IMR-90 (cell line): ENCODE results near the gene ADCY5. TPM values are rescaled to one million over a fixed set of nuclear protein-coding genes. Genes with fewer than 3 reads are reported as not detected.

ENCODE experiments used
- ATAC-seq: fragments of 200-7000 bp; cut with Tn5 transposase; 2 replicates; pipeline ENCODE4 v1.9.1; 2020; ENCODE audit warnings: low read depth, mild to moderate bottlenecking, moderate library complexity
- BruUV-seq: library from RNA; stranded (reverse); fragments of 400-500 nt; replicated peaks from 2 replicates; lab custom pipeline; 2021; lab: Mats Ljungman, UMichigan
- CTCF ChIA-PET: fragments of 300-600 bp; formaldehyde crosslinking; extraction: SDS; loops from one replicate; lab custom pipeline; 2021; ENCODE audit warnings: antibody characterized with exemption; lab: Yijun Ruan, JAX
- POLR2A ChIA-PET: fragments of 300-600 bp; sonication (Branson Sonifier 250); formaldehyde crosslinking; loops from one replicate; lab custom pipeline; 2022; ENCODE audit warnings: antibody characterized with exemption; ENCODE audit not compliant: unreplicated experiment; lab: Charles Lee
- DNase-seq: peaks from one replicate; pipeline ENCODE4 v3.0.0; 2013
- H2AFZ ChIP-seq: replicated peaks from 2 replicates; pipeline ENCODE3; 2013; ENCODE audit warnings: low read length, mild to moderate bottlenecking; ENCODE audit not compliant: poor library complexity
- H2AK5ac ChIP-seq: 2 replicates; pipeline ENCODE4 v1.6.1; 2013; ENCODE audit warnings: low read depth, low read length, inconsistent platforms
- H2AK9ac ChIP-seq: replicated peaks from 2 replicates; pipeline ENCODE3; 2013; ENCODE audit warnings: mild to moderate bottlenecking, low read depth, low read length, moderate library complexity; ENCODE audit not compliant: poor library complexity
- H2BK120ac ChIP-seq: 2 replicates; pipeline ENCODE4 v1.6.1; 2013; ENCODE audit warnings: low read depth, low read length, inconsistent platforms
- H2BK15ac ChIP-seq: 3 replicates; pipeline ENCODE4 v1.6.1; 2013; ENCODE audit warnings: low read depth, low read length, inconsistent platforms
- H2BK20ac ChIP-seq: 2 replicates; pipeline ENCODE4 v1.6.1; 2013; ENCODE audit warnings: low read depth, mild to moderate bottlenecking, inconsistent platforms, low read length, moderate library complexity
- H2BK5ac ChIP-seq: 2 replicates; pipeline ENCODE4 v1.6.1; 2013; ENCODE audit warnings: mild to moderate bottlenecking, low read depth, low read length, inconsistent platforms; ENCODE audit not compliant: poor library complexity, severe bottlenecking
- H3K14ac ChIP-seq: replicated peaks from 2 replicates; pipeline ENCODE4 v1.6.1; 2013; ENCODE audit warnings: low read depth, low read length, inconsistent platforms
- H3K18ac ChIP-seq: 2 replicates; pipeline ENCODE4 v1.6.1; 2013; ENCODE audit warnings: low read depth, low read length, control low read depth
- H3K23ac ChIP-seq: 2 replicates; pipeline ENCODE4 v1.6.1; 2013; ENCODE audit warnings: low read depth, low read length, inconsistent platforms
- H3K27ac ChIP-seq: 2 replicates; pipeline ENCODE4 v1.5.1; 2013; ENCODE audit warnings: mild to moderate bottlenecking, control low read depth, low read length; ENCODE audit not compliant: insufficient read depth
- H3K27me3 ChIP-seq: 2 replicates; pipeline ENCODE4 v1.6.1; 2013; ENCODE audit warnings: low read length; ENCODE audit not compliant: control insufficient read depth, insufficient read depth
- H3K36me3 ChIP-seq: 2 replicates; pipeline ENCODE4 v1.6.1; 2013; ENCODE audit warnings: low read length, mixed read lengths; ENCODE audit not compliant: control insufficient read depth, insufficient read depth
- H3K4ac ChIP-seq: 2 replicates; pipeline ENCODE4 v1.6.1; 2013; ENCODE audit warnings: low read depth, low read length, inconsistent platforms
- H3K4me1 ChIP-seq: 2 replicates; pipeline ENCODE4 v1.6.1; 2013; ENCODE audit warnings: low read length, mixed read lengths; ENCODE audit not compliant: control insufficient read depth, insufficient read depth
- H3K4me2 ChIP-seq: 2 replicates; pipeline ENCODE4 v1.6.1; 2013; ENCODE audit warnings: low read depth, mild to moderate bottlenecking, control low read depth, low read length, moderate library complexity
- H3K4me3 ChIP-seq: 2 replicates; pipeline ENCODE4 v1.5.1; 2013; ENCODE audit warnings: low read depth, mild to moderate bottlenecking, control low read depth, low read length, moderate library complexity; ENCODE audit not compliant: insufficient read depth
- H3K56ac ChIP-seq: 2 replicates; pipeline ENCODE4 v1.6.1; 2013; ENCODE audit warnings: low read length, inconsistent platforms; ENCODE audit not compliant: insufficient read depth; ENCODE audit errors: extremely low read depth
- H3K79me1 ChIP-seq, 2 experiments: 2 replicates each; pipeline ENCODE4 v1.6.1; 2013; ENCODE audit warnings: low read length in 2 of 2, inconsistent platforms in 1 of 2, low read depth in 1 of 2
- H3K9ac ChIP-seq: 2 replicates; pipeline ENCODE4 v1.6.1; 2013; ENCODE audit warnings: low read depth, low read length, control low read depth
- H3K9me1 ChIP-seq: 2 replicates; pipeline ENCODE4 v1.6.1; 2013; ENCODE audit warnings: low read length, inconsistent platforms; ENCODE audit not compliant: insufficient read depth
- H3K9me3 ChIP-seq: 2 replicates; pipeline ENCODE4 v1.6.1; 2013; ENCODE audit warnings: low read length; ENCODE audit not compliant: control insufficient read depth, insufficient read depth
- H4K20me1 ChIP-seq: 2 replicates; pipeline ENCODE4 v1.6.1; 2013; ENCODE audit warnings: low read length, inconsistent platforms; ENCODE audit not compliant: insufficient read depth
- H4K5ac ChIP-seq: 2 replicates; pipeline ENCODE4 v1.6.1; 2013; ENCODE audit warnings: mild to moderate bottlenecking, low read depth, low read length, control low read depth
- H4K8ac ChIP-seq, 2 experiments: 2 replicates each; pipeline ENCODE4 v1.6.1; 2013; ENCODE audit warnings: low read depth in 2 of 2, low read length in 2 of 2, control low read depth in 1 of 2, inconsistent platforms in 1 of 2
- H4K91ac ChIP-seq: 2 replicates; pipeline ENCODE4 v1.6.1; 2013; ENCODE audit warnings: low read depth, low read length, inconsistent platforms; ENCODE audit not compliant: insufficient read depth
- BHLHE40 ChIP-seq: fragments of 150-350 bp; IDR thresholded peaks from 2 replicates; pipeline ENCODE4 v1.6.1; 2016; ENCODE audit warnings: mild to moderate bottlenecking, low read depth, low read length
- CEBPB ChIP-seq: IDR thresholded peaks from 2 replicates; pipeline ENCODE4 v1.6.1; 2012; ENCODE audit warnings: low read depth, low read length, improper control_type of control experiment
- CHD1 ChIP-seq: IDR thresholded peaks from 2 replicates; pipeline ENCODE4 v1.6.1; 2012; ENCODE audit warnings: low read depth, low read length, improper control_type of control experiment
- FOS ChIP-seq: fragments of 150-350 bp; IDR thresholded peaks from 2 replicates; pipeline ENCODE4 v1.6.1; 2016; ENCODE audit warnings: low read depth, low read length
- MAFK ChIP-seq: IDR thresholded peaks from 2 replicates; pipeline ENCODE4 v1.6.1; 2012; ENCODE audit warnings: low read depth, low read length, improper control_type of control experiment
- MXI1 ChIP-seq: IDR thresholded peaks from 2 replicates; pipeline ENCODE4 v1.6.1; 2012; ENCODE audit warnings: low read depth, mild to moderate bottlenecking, low read length, moderate library complexity, borderline replicate concordance
- NFE2L2 ChIP-seq: fragments of 150-350 bp; IDR thresholded peaks from 2 replicates; pipeline ENCODE4 v1.6.1; 2016; ENCODE audit warnings: low read depth, mild to moderate bottlenecking, low read length
- RFX5 ChIP-seq: IDR thresholded peaks from 2 replicates; pipeline ENCODE4 v1.8.0; 2012; ENCODE audit warnings: low read depth, mild to moderate bottlenecking, low read length, moderate library complexity
- SMC3 ChIP-seq: fragments of 150-350 bp; IDR thresholded peaks from 2 replicates; pipeline ENCODE4 v1.6.1; 2016; ENCODE audit warnings: low read depth, mild to moderate bottlenecking, antibody characterized with exemption, low read length, moderate library complexity
- WGBS, 2 experiments: methylation state at CpG; one replicate each; pipeline versions ENCODE4 v1.1.5 to v1.1.7; 2013; ENCODE audit warnings: missing lambda C conversion rate in 2 of 2; ENCODE audit not compliant: insufficient read length in 1 of 2; ENCODE audit errors: extremely low coverage in 2 of 2; 5-methylcytosine and 5-hydroxymethylcytosine counted together
- dilution Hi-C: fragments of 300-500 bp; cut with HindIII; formaldehyde crosslinking; loops from one replicate; pipeline ENCODE4 v1.14.3; 2018; ENCODE audit warnings: low sequenced_read_pairs; ENCODE audit not compliant: unreplicated experiment
- in situ Hi-C: fragments of 300-500 bp; cut with MboI; formaldehyde crosslinking; loops from 3 replicates; pipeline ENCODE4 v1.14.3; 2019; ENCODE audit warnings: low sequenced_read_pairs, inconsistent platforms, mixed read lengths
- intact Hi-C: fragments of 100-400 bp; cut with micrococcal nuclease; formaldehyde crosslinking; loops from 2 replicates; pipeline ENCODE4 v1.10.0; 2022
- polyA plus RNA-seq, 3 experiments: library from polyadenylated mRNA; depleted of rRNA; stranded (reverse); fragments of >200 nt; gene quantifications; 2 replicates each; pipeline ENCODE4 v1.2.3, GENCODE V29; 2012; ENCODE audit warnings: low replicate concordance in 1 of 3
- total RNA-seq: library from RNA; depleted of rRNA; stranded (reverse); fragments of >200 nt; gene quantifications from 2 replicates; pipeline ENCODE4 v1.2.3, GENCODE V29; 2012
- TF ChIP-seq, protein P1 (sequence below): conservative IDR thresholded peaks from 2 replicates; pipeline ENCODE4 v1.5.1; 2012; ENCODE audit warnings: mild to moderate bottlenecking, low read depth, low read length, improper control_type of control experiment

Gene ADCY5
- total and polyA plus RNA-seq, 2 of the 4 experiments (the other 2 are of a cell fraction): 0.14 to 0.18 TPM

DNA sequence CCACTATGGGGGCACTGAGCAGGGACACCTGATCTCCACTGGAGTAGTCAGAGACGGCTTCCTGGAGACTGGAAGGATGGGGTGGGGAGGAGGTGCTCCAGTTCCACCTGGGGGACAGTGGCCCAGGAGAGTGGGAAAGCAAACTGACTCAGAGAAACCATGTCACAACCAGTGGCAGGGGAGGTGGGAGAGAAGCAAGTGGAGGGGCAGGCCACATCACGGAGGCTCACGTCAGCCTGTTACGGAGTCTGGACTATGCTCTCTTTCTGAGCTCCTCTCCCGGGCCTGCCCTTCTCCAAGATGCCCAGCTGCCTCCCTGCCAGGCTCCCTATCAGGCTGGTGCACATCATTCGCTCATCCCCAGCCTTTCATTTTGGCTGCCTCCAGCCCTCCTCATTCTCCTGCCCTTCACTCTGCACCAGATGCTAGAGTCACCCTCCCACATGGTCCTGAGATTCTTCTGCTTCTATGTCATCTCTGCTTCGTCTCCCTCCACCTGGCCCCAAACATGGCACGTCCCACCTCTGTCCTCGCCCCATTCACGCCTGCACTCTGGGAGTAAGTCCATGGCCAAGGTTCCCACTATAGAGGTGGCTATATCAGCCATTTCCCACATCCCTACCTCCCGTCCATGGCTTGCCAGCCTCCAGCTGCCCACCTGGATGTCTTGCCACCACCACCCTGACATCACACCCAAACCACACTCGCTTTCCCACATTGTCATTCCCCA, 100.3 kb downstream of the ADCY5 start:
- Histone ChIP-seq H3K4me2 (no peak overlapping the region), H3K9ac (no peak overlapping the region), H3K27me3 (peaks cover 65% of the 10 kb centered on the region), H4K8ac (no peak overlapping the region), H4K20me1 (no peaks in the 10 kb centered on the region), H3K56ac (no peak overlapping the region), H3K9me3 (no peaks in the 10 kb centered on the region), H2BK5ac (no peak overlapping the region), H2AFZ (no peak overlapping the region), H3K18ac (no peak overlapping the region), H3K36me3 (no peaks in the 10 kb centered on the region), H3K4me3 (no peak overlapping the region), H3K23ac (no peak overlapping the region), H3K27ac (no peak overlapping the region), H2BK20ac (no peak overlapping the region), H3K9me1 (no peaks in the 10 kb centered on the region), H2BK15ac (no peak overlapping the region), H2BK120ac (no peak overlapping the region), H3K4me1 (no peaks in the 10 kb centered on the region; the same call in 1 of the 2 replicates), H3K4ac (no peak overlapping the region), H3K14ac (no peak overlapping the region), H2AK9ac (no peak overlapping the region), H3K79me1 (no peaks in the 10 kb centered on the region), H4K5ac (no peak overlapping the region), H2AK5ac (no peak overlapping the region), H4K91ac (no peak overlapping the region)
- no peak for TF ChIP-seq RFX5
- no peak for TF ChIP-seq CEBPB
- TF ChIP-seq NFE2L2: no peak
- TF ChIP-seq SMC3: no peak
- TF ChIP-seq MXI1: no peak
- TF ChIP-seq FOS: no peak
- no peak for TF ChIP-seq MAFK
- no peak for TF ChIP-seq CHD1
- TF ChIP-seq BHLHE40: no peak
- TF ChIP-seq, protein P1, sequence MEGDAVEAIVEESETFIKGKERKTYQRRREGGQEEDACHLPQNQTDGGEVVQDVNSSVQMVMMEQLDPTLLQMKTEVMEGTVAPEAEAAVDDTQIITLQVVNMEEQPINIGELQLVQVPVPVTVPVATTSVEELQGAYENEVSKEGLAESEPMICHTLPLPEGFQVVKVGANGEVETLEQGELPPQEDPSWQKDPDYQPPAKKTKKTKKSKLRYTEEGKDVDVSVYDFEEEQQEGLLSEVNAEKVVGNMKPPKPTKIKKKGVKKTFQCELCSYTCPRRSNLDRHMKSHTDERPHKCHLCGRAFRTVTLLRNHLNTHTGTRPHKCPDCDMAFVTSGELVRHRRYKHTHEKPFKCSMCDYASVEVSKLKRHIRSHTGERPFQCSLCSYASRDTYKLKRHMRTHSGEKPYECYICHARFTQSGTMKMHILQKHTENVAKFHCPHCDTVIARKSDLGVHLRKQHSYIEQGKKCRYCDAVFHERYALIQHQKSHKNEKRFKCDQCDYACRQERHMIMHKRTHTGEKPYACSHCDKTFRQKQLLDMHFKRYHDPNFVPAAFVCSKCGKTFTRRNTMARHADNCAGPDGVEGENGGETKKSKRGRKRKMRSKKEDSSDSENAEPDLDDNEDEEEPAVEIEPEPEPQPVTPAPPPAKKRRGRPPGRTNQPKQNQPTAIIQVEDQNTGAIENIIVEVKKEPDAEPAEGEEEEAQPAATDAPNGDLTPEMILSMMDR: no peak
- ChIA-PET CTCF (no interaction called here), POLR2A (no interaction called here)
- DNase-seq: no peak
- no peak for ATAC-seq
- intact Hi-C loops (no loop called here), in situ Hi-C loops (no loop called here), dilution Hi-C loops (no loop called here)
- BruUV-seq: no TSS peak
- WGBS, 2 experiments: 80% methylated on average over 10 of the region's 12 CpGs; no CpG with 5 or more reads in 1 of the 2 experiments
